GM18526 (cell line): Measurements from ENCODE around the gene SPTBN5.

Source experiments
- POLR2A ChIP-seq: IDR thresholded peaks from 3 replicates; pipeline ENCODE4 v1.6.1; 2011; ENCODE audit not compliant: insufficient read length; ENCODE audit errors: extremely low read depth

Gene SPTBN5

GRCh38 chr15:41809526-41810220 is 84.2 kb downstream of the SPTBN5 start:
- TF ChIP-seq POLR2A = no peak

- no peak for TF ChIP-seq POLR2A
Measured at GRCh38 chr15:41809121-41809520, 84.7 kb downstream of the SPTBN5 start.

DNA sequence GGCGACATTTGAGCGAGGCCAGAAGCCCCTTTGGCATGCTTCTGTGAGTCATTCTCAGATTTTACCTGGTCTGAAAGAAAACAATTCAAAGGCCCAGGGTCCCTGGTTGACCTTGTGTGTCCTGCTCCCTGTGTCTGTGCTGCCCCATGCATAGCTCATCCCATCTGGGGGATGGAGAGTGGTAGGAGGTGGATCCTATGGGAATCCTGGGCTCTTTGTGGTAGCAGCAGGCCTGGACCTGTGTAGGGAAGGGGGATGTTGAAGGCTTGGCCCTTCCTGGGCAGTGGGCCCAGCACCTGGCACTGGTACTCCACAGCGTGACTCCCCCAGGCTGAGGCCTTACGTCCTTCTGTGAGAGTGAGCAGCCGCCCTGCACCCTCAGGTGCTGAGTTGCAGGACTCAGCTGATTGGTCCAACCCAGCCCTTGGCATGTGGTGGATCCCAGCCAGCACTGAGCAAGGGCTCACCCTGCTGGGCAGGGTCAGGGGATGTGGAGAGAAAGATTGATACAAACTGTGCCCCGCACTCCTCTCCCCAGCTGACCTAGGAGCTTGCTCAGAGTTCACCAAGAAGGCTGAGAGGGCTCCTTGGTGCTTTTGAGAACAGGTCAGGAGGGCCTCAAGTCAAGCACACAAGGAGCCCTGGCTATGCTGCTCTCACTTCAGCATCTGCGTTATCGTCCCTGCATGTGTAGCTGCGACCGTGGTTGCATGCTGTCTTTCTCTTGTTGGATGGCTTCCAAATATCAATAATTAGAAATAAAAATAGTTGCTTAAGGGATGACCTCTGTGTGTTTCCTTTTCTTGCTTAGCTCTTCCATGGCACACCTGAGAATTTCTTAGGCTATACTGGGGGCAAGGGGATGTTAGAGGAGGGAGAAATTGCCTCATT is 87.3 kb downstream of the SPTBN5 start:
- TF ChIP-seq POLR2A = no peak

DNA sequence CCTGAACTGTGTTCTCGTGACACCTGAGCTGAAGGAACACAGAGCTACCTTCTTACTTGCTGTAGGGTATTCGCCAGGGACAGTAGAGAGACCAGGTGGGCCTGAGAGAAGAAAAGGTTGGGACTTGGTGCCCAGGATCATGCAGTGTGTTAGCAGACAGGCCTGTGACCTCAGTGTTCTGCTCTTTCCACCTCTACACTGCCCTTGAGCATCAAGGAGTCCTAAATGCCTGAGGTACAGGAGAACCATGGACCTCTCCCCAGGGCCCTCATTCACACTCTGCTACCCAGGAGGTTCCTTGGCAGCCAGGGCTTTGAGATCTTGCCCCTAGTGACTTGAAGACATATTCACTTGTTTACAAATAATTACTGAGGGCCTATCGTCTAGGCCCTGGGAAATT is 88.1 kb downstream of the SPTBN5 start:
- no peak for TF ChIP-seq POLR2A

DNA sequence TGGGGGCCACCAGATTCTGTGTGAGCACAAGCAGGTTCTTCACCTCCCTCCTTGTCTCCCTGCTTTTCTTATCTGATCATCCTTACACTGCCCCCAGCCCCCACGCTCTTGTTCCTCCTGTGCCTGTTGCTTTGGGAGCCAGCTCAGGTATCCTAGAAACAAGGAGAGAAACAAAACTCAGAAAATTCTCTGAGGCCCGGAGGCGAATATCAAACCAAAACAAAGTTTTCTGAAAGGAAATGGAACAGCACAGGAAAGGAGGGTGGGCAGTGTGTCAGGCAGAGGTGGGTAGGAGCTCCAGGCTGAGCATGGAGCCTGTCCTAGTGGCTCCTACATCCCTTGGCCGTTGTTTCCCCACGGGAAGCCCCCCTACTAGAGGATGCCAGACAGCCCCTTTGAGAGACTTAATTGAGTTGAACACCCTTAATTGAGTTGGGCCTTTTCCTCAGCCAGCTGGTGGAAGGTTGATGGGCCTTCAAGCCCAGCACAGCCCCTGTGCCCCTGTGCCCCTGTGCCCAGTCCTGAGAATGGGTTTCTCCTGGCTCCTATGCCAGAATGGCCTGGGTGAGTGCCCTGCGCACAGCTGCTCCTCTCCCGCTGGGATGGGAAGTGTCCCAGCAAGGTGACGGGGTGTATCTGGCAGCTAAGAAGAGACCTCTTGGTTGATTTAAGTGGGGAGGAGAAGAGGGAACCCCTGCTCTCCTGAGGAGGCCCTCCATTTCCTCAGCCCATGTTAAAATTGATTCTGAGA is 88.8 kb downstream of the SPTBN5 start:
- no peak for TF ChIP-seq POLR2A

DNA sequence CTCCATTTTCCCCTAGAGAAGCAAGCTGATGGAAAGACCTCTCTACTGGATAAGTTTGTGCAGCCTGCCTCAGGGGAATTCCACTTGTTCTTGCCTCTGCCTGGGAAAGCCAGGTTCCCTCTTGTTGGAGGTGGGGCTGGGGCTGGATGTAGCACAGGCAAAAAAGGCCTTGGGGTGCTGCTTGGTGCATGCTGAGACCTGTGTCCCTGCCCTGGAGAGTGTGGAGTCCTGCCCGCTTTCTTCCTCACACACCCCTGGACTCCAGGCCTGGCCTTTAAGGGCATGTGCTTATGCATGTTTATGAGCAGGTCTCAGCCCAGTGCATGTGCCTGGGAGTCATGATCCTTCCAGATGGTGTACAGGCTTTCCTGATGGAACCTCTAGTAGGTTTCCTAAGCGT is 89.5 kb downstream of the SPTBN5 start:
- no peak for TF ChIP-seq POLR2A

- no peak for TF ChIP-seq POLR2A
Measured at GRCh38 chr15:41801850-41802455, 91.9 kb downstream of the SPTBN5 start.

DNA sequence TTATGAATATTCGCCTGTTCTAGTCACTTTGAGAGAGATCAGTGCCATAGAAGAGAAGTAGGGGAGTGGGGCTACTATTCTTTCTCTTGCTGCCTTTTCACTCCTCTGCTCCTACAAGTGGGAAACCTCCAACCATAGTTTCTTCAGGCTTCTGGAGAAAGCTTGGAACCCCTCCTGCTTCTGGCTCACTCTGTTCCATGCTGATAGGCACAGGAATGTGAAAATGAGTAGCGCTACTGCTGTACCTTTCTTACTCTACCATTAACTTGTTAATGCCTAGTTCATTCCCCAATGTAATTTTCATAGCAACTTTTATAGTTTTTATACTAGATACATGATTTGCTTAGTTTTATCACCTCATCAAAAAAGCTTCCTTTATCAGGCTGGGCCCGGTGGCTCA is 92.7 kb downstream of the SPTBN5 start:
- no peak for TF ChIP-seq POLR2A

DNA sequence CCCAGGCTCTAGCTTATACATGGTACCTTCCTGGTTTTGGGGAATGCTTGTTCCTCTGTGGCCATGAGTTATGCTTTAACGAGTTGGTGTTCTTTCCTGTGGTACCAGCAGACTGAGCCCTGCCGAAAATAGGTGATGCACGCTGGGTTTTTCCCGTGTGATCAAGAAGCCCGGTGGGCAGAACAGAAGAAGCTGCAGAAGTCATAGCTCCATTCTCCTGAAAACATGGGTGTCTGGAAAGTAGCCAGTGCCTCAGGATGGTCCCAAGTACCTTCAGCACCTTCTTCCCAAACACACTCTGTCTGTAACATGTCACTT is 94.4 kb downstream of the SPTBN5 start:
- TF ChIP-seq POLR2A = no peak

DNA sequence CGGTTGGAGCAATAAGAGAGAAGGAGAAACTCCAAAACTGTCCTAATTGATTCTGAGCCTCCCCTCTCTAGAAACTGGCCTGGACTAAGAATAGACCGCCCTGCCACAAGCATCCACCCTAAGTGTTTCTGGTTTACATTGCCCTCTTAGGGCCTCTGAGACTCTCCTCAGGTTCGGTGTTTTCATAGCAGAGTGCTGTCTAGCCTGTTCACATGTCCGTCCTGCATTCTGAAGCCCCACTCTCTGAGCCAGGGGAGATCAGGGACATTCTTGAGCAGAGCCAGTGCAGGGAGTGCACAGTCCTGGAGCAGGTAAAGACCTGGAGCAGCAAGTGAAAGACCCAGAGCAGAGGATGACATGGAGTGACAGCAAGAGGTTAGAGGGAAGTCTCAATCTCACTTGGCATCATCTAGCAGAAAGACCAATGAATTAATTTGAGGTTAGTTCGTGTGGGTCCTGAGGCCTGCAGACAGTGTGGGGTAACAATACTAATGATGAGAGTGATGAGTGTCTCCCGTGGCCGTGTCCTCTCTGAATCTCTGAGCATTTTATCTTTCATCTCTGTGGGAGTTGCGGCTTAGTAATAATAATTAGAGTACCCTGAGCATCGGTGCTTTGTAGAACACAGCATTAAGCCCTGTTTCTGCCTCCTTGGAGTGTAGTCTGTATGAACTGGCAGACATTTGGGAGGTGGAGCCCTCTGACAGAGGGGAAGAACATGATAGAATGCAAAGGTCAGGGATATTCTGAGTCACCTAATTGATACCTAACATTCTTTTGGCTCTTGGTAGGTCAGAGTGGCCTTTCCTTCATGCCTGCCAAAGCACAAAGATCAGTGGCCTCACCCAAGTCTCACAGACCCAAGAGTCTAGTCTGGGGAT is 95.0 kb downstream of the SPTBN5 start:
- TF ChIP-seq POLR2A = no peak
